H1 (cell line): ENCODE results near the gene FOXR2. TPM values are rescaled to one million over a fixed set of nuclear protein-coding genes. Genes with fewer than 3 reads are reported as not detected.

Experiments used
- CTCF ChIA-PET: fragments of 300-600 bp; sonication (Branson Sonifier 250); formaldehyde crosslinking; loops from one replicate; lab custom pipeline; 2021; ENCODE audit not compliant: partially characterized antibody; lab: Charles Lee
- POLR2A ChIA-PET: fragments of 300-600 bp; sonication (Branson Sonifier 250); formaldehyde crosslinking; loops from one replicate; lab custom pipeline; 2021; ENCODE audit warnings: inconsistent platforms; ENCODE audit not compliant: partially characterized antibody; lab: Charles Lee
- DNase-seq, 2 experiments: peaks; one replicate each; pipeline versions ENCODE4 v3.0.0 to v3.0.0-alpha.2; 2010 to 2022; ENCODE audit warnings: low spot score in 2 of 2, low read depth in 1 of 2, mixed read lengths in 1 of 2
- FAIRE-seq: peaks from 2 replicates; lab custom pipeline; 2011; peaks lifted over from hg19 to GRCh38; lab: Jason Lieb, UNC
- H2AFZ ChIP-seq: 2 replicates; pipeline ENCODE4 v1.8.1; 2012; ENCODE audit warnings: low read length, inconsistent platforms
- H2AK5ac ChIP-seq: 2 replicates; pipeline ENCODE4 v1.6.1; 2013; ENCODE audit warnings: low read depth, low read length
- H2BK120ac ChIP-seq: replicated peaks from 2 replicates; pipeline ENCODE3; 2013; ENCODE audit warnings: low read depth, low read length, inconsistent platforms
- H2BK12ac ChIP-seq: 2 replicates; pipeline ENCODE4 v1.6.1; 2013; ENCODE audit warnings: low read depth, low read length
- H2BK15ac ChIP-seq: 2 replicates; pipeline ENCODE4 v1.6.1; 2013; ENCODE audit warnings: low read length
- H2BK20ac ChIP-seq: 2 replicates; pipeline ENCODE4 v1.6.1; 2013; ENCODE audit warnings: low read length
- H2BK5ac ChIP-seq: 2 replicates; pipeline ENCODE4 v1.6.1; 2013; ENCODE audit warnings: low read depth, low read length
- H3K14ac ChIP-seq: 2 replicates; pipeline ENCODE4 v1.6.1; 2013; ENCODE audit warnings: inconsistent platforms; ENCODE audit not compliant: insufficient read length
- H3K18ac ChIP-seq: 2 replicates; pipeline ENCODE4 v1.6.1; 2013; ENCODE audit warnings: low read length; ENCODE audit errors: extremely low read depth
- H3K23ac ChIP-seq: 2 replicates; pipeline ENCODE4 v1.6.1; 2013; ENCODE audit warnings: inconsistent platforms; ENCODE audit not compliant: insufficient read length
- H3K23me2 ChIP-seq: 2 replicates; pipeline ENCODE4 v1.6.1; 2013; ENCODE audit warnings: low read depth, low read length
- H3K27ac ChIP-seq: 2 replicates; pipeline ENCODE4 v1.6.1; 2011; ENCODE audit warnings: low read depth, low read length, inconsistent platforms
- H3K27me3 ChIP-seq, 4 experiments: replicated peaks in 1 of 4; 1 replicate in 1 of 4; 2 replicates in 3 of 4; pipeline versions ENCODE4 v1.6.1 to v1.8.1; 2011 to 2013; ENCODE audit warnings: low read length in 3 of 4, mild to moderate bottlenecking in 3 of 4, inconsistent platforms in 2 of 4, mixed read lengths in 2 of 4, moderate library complexity in 1 of 4; ENCODE audit not compliant: control insufficient read depth in 3 of 4, insufficient read depth in 3 of 4; ENCODE audit errors: extremely low read depth in 1 of 4
- H3K36me3 ChIP-seq, 4 experiments: 2 replicates each; pipeline versions ENCODE4 v1.6.1 to v1.8.1; 2011 to 2013; ENCODE audit warnings: mild to moderate bottlenecking in 4 of 4, low read length in 3 of 4, moderate library complexity in 2 of 4, control low read depth in 1 of 4, inconsistent platforms in 1 of 4; ENCODE audit not compliant: insufficient read depth in 4 of 4, control insufficient read depth in 2 of 4
- H3K4ac ChIP-seq: replicated peaks from 2 replicates; pipeline ENCODE3; 2013; ENCODE audit warnings: low read length, low read depth, mixed read lengths, inconsistent platforms; ENCODE audit not compliant: insufficient read length
- H3K4me1 ChIP-seq, 4 experiments: replicated peaks in 1 of 4; 1 replicate in 1 of 4; 2 replicates in 3 of 4; pipeline versions ENCODE4 v1.6.1 to v1.8.1; 2011 to 2013; ENCODE audit warnings: low read length in 3 of 4, inconsistent platforms in 2 of 4, mixed read lengths in 1 of 4; ENCODE audit not compliant: insufficient read depth in 4 of 4, control insufficient read depth in 3 of 4
- H3K4me2 ChIP-seq, 2 experiments: 2 replicates each; pipeline versions ENCODE4 v1.6.1 to v1.8.1; 2011 to 2013; ENCODE audit warnings: low read depth in 2 of 2, low read length in 2 of 2, control low read depth in 1 of 2, inconsistent platforms in 1 of 2, mild to moderate bottlenecking in 1 of 2; ENCODE audit not compliant: insufficient read depth in 1 of 2
- H3K4me3 ChIP-seq, 4 experiments: fragments of 200-600, 300-600 bp in 1 of 4; sonication (generic), shearing (Covaris generic), sonication (Bioruptor Twin) in 1 of 4; 2 replicates each; pipeline versions ENCODE4 v1.5.1 to v1.8.1; 2011 to 2016; ENCODE audit warnings: low read length in 4 of 4, low read depth in 3 of 4, control low read depth in 2 of 4, inconsistent platforms in 2 of 4, mild to moderate bottlenecking in 2 of 4, mixed read lengths in 1 of 4, moderate library complexity in 1 of 4; ENCODE audit not compliant: insufficient read depth in 2 of 4; ENCODE audit errors: extremely low read depth in 1 of 4
- H3K56ac ChIP-seq: replicated peaks from 2 replicates; pipeline ENCODE3; 2013; ENCODE audit warnings: low read depth, mild to moderate bottlenecking, mixed read lengths, low read length, inconsistent platforms; ENCODE audit not compliant: insufficient read length
- H3K79me1 ChIP-seq: 2 replicates; pipeline ENCODE4 v1.6.1; 2013; ENCODE audit warnings: low read depth, low read length, control low read depth
- H3K79me2 ChIP-seq, 2 experiments: 2 replicates each; pipeline versions ENCODE4 v1.6.1 to v1.8.1; 2012 to 2013; ENCODE audit warnings: low read length in 2 of 2, mild to moderate bottlenecking in 2 of 2, inconsistent platforms in 1 of 2; ENCODE audit not compliant: insufficient read depth in 2 of 2, control insufficient read depth in 1 of 2
- H3K9ac ChIP-seq, 4 experiments: replicated peaks in 1 of 4; 1 replicate in 1 of 4; 2 replicates in 3 of 4; pipeline versions ENCODE4 v1.6.1 to v1.8.1; 2011 to 2013; ENCODE audit warnings: low read depth in 3 of 4, low read length in 3 of 4, control low read depth in 2 of 4, mild to moderate bottlenecking in 2 of 4, moderate library complexity in 2 of 4, inconsistent platforms in 1 of 4; ENCODE audit errors: extremely low read depth in 1 of 4
- H3K9me3 ChIP-seq, 2 experiments: 2 replicates each; pipeline versions ENCODE4 v1.6.1 to v1.8.1; 2012 to 2013; ENCODE audit warnings: mild to moderate bottlenecking in 2 of 2, moderate library complexity in 2 of 2, control low read depth in 1 of 2, inconsistent platforms in 1 of 2, low read depth in 1 of 2, low read length in 1 of 2, mixed read lengths in 1 of 2; ENCODE audit not compliant: insufficient read depth in 2 of 2
- H4K20me1 ChIP-seq, 2 experiments: replicated peaks in 1 of 2; 2 replicates each; pipeline versions ENCODE3 to v1.8.1; 2011 to 2013; ENCODE audit warnings: inconsistent platforms in 2 of 2, low read length in 2 of 2, mild to moderate bottlenecking in 1 of 2; ENCODE audit not compliant: insufficient read depth in 2 of 2, control insufficient read depth in 1 of 2
- H4K5ac ChIP-seq: 2 replicates; pipeline ENCODE4 v1.6.1; 2013; ENCODE audit warnings: low read length, low read depth, mixed read lengths, inconsistent platforms; ENCODE audit not compliant: insufficient read length
- H4K8ac ChIP-seq: 2 replicates; pipeline ENCODE4 v1.8.0; 2013; ENCODE audit warnings: mild to moderate bottlenecking, moderate library complexity, low read length, inconsistent platforms; ENCODE audit not compliant: insufficient read depth; ENCODE audit errors: extremely low read depth
- H4K91ac ChIP-seq: replicated peaks from 2 replicates; pipeline ENCODE3; 2013; ENCODE audit warnings: low read length, mixed read lengths, inconsistent platforms; ENCODE audit not compliant: insufficient read length
- CBX5 ChIP-seq: fragments of 300-800, 300-1000 bp; sonication (generic); IDR thresholded peaks from 2 replicates; pipeline ENCODE4 v1.7.1; 2016; ENCODE audit warnings: antibody characterized with exemption, low read length, low read depth
- CBX8 ChIP-seq: fragments of 300-800, 300-1000 bp; sonication (generic); IDR thresholded peaks from 2 replicates; pipeline ENCODE4 v1.7.1; 2016; ENCODE audit warnings: low read depth, low read length, borderline replicate concordance
- CTCF ChIP-seq, 3 experiments: IDR thresholded peaks; 1 replicate in 2 of 3; 2 replicates in 1 of 3; pipeline versions ENCODE4 v1.5.1 to v1.6.1; 2011; ENCODE audit warnings: low read length in 3 of 3, mild to moderate bottlenecking in 3 of 3, inconsistent platforms in 2 of 3, low read depth in 1 of 3, moderate library complexity in 1 of 3; ENCODE audit not compliant: insufficient read depth in 1 of 3; ENCODE audit errors: control extremely low read depth in 1 of 3
- JUN ChIP-seq: IDR thresholded peaks from 2 replicates; pipeline ENCODE4 v1.6.1; 2011; ENCODE audit warnings: low read depth, mild to moderate bottlenecking, improper control_type of control experiment, low read length
- POLR2AphosphoS5 ChIP-seq: IDR thresholded peaks from 2 replicates; pipeline ENCODE4 v1.6.1; 2011; ENCODE audit warnings: low read depth, low read length
- POU5F1 ChIP-seq: IDR thresholded peaks from 2 replicates; pipeline ENCODE4 v1.6.1; 2011; ENCODE audit warnings: low read depth, mild to moderate bottlenecking, low read length, moderate library complexity
- SIN3A ChIP-seq, 2 experiments: IDR thresholded peaks in 1 of 2; conservative IDR thresholded peaks in 1 of 2; 2 replicates each; pipeline ENCODE4 v1.6.1; 2011 to 2012; ENCODE audit warnings: low read length in 2 of 2, improper control_type of control experiment in 1 of 2, low read depth in 1 of 2, mild to moderate bottlenecking in 1 of 2
- SIX5 ChIP-seq: IDR thresholded peaks from 2 replicates; pipeline ENCODE4 v1.6.1; 2011; ENCODE audit warnings: mild to moderate bottlenecking, low read depth, low read length
- ZNF274 ChIP-seq: IDR thresholded peaks from 2 replicates; pipeline ENCODE4 v1.7.0; 2012; ENCODE audit warnings: low read length, borderline replicate concordance; ENCODE audit errors: extremely low read depth
- WGBS, 2 experiments: shearing (Covaris generic) in 1 of 2; methylation state at CpG; one replicate each; pipeline versions ENCODE4 v1.1.6 to v1.1.7; 2013 to 2015; ENCODE audit warnings: low lambda C conversion rate in 2 of 2, mixed read lengths in 2 of 2, inconsistent platforms in 1 of 2, low coverage in 1 of 2, missing lambda C conversion rate in 1 of 2; ENCODE audit not compliant: insufficient replicate concordance in 2 of 2, insufficient coverage in 1 of 2, insufficient read length in 1 of 2; ENCODE audit errors: extremely low coverage in 1 of 2, missing lambda C conversion rate in 1 of 2; 5-methylcytosine and 5-hydroxymethylcytosine counted together
- polyA plus RNA-seq, 7 experiments: library from polyadenylated mRNA; depleted of rRNA in 3 of 7; stranded (reverse) in 5 of 7; unstranded in 2 of 7; fragments of >200 nt in 5 of 7; fragments of 200-250 nt in 2 of 7; gene quantifications; 1 replicate in 5 of 7; 2 replicates in 1 of 7; 4 replicates in 1 of 7; pipeline versions ENCODE4 v1.2.1 to v1.2.3, GENCODE V29; 2011 to 2013; ENCODE audit warnings: missing spikeins in 2 of 7, mixed read lengths in 2 of 7
- total RNA-seq: library from RNA; stranded (reverse); fragmentation: NEBNext Ultra II Directional; extraction: Animal tissue kit (Norgen Biotek cat#: 25700); gene quantifications from 2 replicates; pipeline ENCODE4 v1.2.1, GENCODE V29; 2021

The FOXR2 gene
- total and polyA plus RNA-seq, 2 of the 8 experiments (the other 6 are each of a cell fraction or from before 2014, with no cell fraction given), result not detected

- H3K23ac ChIP-seq, result no peak overlapping the region
- no peaks in the 10 kb centered on the region for H3K27me3 ChIP-seq
- H3K79me1 ChIP-seq, result no peaks in the 10 kb centered on the region
- H3K9ac ChIP-seq, result no peak overlapping the region
- CTCF ChIA-PET, result no interaction called here
- H3K14ac ChIP-seq, result no peak overlapping the region
- H2AK5ac ChIP-seq, result no peak overlapping the region
- POLR2A ChIA-PET, result no interaction called here
- WGBS, 2 experiments, result 87% methylated on average over 5 of the region's 5 CpGs; no CpG with 5 or more reads in 1 of the 2 experiments
- no peak overlapping the region for H2BK5ac ChIP-seq
- H3K4me1 ChIP-seq, result no peaks in the 10 kb centered on the region
- H3K18ac ChIP-seq, result no peak overlapping the region
- no peaks in the 10 kb centered on the region for H3K79me2 ChIP-seq
- no peak overlapping the region for H2BK15ac ChIP-seq
- H3K4ac ChIP-seq, result no peak overlapping the region
- H4K91ac ChIP-seq, result no peak overlapping the region
- no peak overlapping the region for H4K8ac ChIP-seq
- no peak overlapping the region for H3K56ac ChIP-seq
- no peaks in the 10 kb centered on the region for H3K23me2 ChIP-seq
- H3K4me2 ChIP-seq, result no peak overlapping the region
- no peak overlapping the region for H3K4me3 ChIP-seq
- H2BK120ac ChIP-seq, result no peak overlapping the region
- no peak overlapping the region for H4K5ac ChIP-seq
- no peak for FAIRE-seq
- no peaks in the 10 kb centered on the region for H3K36me3 ChIP-seq
- no peaks in the 10 kb centered on the region for H4K20me1 ChIP-seq
- no peak for DNase-seq
- TF ChIP-seq CBX5, result no peak
- no peak for TF ChIP-seq POLR2AphosphoS5
- no peak for TF ChIP-seq CTCF (IDR thresholded peaks at IDR 0.05; ENCODE audit: control extremely low read depth in 1 of 3, insufficient read depth in 1 of 3, low read depth in 1 of 3, low read length in 3 of 3)
- TF ChIP-seq ZNF274, result no peak
- no peak for TF ChIP-seq POU5F1
- no peak for TF ChIP-seq SIX5
- no peak for TF ChIP-seq JUN
- no peak for TF ChIP-seq CBX8
- TF ChIP-seq SIN3A (conservative IDR thresholded peaks at IDR 0.05 in 1 of 2, IDR thresholded peaks at IDR 0.05 in 1 of 2; ENCODE audit: low read depth in 1 of 2, low read length in 2 of 2), result no peak
- no peak overlapping the region for H2AFZ ChIP-seq
- H3K27ac ChIP-seq, result no peak overlapping the region
- H3K9me3 ChIP-seq, result peaks cover 0 to 22% of the 10 kb centered on the region in 2 experiments; a peak in 3 of 4 replicates
- no peak overlapping the region for H2BK20ac ChIP-seq
- H2BK12ac ChIP-seq, result no peak overlapping the region
These were observed 29.9 kb upstream of the FOXR2 start for GRCh38 chrX:55593296-55593695.
